ENCODE results near the gene SEC14L1.

DNA sequence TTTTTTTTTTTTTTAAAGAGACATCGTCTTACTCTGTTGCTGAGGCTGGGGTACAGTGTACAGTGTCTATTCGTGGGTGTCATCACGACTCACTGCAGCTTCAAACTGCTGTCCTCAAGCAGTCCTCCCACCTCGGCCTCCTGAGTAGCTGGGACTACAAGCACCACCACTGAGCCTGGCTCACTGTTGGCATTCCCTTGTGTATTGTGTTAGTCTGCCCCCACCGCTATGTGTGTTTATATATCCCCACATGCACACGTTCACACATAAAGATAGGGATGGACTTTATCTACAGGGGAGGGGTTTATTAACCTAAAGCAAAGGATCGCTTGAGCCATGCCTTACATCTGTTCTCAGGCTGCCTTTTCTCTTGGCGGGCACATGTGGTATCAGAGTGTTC is 63.8 kb downstream of the SEC14L1 start:
- no peak for TF ChIP-seq CTCF (conservative IDR thresholded peaks at IDR 0.05)
- TF ChIP-seq ZFX (IDR thresholded peaks at IDR 0.05), result no peak

All from C4-2B (cell line).